ENCODE data around the gene ITGB1BP2.
"Not testable (repeated sequence)": the region's sequence is repeated elsewhere in the genome, so short reads cannot be mapped to it uniquely, and the experiment has no call there.

The ITGB1BP2 gene

DNA sequence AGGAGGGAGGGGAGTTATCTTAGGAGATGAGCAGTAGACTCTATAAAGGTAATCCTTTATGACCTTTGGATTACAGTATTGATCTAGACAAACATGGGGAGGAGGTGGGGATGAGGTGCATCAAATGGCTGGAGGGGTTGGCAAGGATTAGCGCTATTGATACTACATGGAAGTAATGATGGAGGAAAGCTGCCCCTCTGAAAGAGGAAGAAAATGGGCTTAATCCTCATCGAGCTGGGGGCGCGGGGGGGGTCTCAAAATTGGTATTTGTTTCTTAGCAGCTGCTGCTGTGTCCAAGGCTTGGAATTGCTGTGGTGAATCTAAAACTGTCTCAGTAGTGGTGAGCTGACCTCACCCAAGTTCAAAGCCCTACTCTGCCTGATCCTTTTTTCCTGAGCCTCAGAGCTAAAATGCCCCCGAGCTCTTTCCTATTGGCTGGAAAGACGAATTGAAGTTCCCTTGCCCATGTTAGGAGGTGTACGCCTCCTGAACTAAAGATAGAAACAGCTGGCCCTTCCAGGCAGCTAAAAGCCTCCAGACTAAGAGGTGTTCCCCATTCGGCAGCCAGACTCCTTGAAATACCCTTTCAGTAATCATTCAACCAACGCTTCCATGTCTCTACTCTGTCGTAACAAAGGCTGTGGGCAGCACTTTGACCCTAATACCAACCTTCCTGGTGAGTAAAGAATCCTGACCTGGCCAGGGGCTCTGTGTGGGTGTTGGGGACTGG is at the start of gene ITGB1BP2:
Gene ITGB1BP2 (plus strand): TSS at position 556 of the 730 bp plus-strand sequence. CDS start 57 bp downstream, at position 613.
- DNase-seq: no peak

DNA sequence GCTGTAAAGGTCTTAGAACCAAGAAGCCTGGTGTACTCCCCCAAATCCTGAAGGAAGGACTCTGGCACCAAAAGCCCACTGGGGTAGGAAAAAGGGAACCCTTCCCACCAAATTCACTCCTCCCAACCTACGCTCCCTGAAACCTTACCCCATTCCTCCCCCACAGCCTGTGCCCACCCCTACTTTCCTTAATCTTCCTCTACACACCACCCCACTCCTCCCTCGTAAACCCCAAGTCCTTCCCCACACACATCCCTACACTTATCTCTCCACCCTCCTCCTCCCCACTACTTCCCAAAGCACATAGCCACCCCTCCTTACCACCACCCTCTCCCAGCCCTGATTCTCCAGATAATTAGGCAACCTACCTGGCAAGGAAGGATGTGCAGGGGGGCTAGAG is 49.3 kb upstream of the ITGB1BP2 start:
- DNase-seq: no peak

DNA sequence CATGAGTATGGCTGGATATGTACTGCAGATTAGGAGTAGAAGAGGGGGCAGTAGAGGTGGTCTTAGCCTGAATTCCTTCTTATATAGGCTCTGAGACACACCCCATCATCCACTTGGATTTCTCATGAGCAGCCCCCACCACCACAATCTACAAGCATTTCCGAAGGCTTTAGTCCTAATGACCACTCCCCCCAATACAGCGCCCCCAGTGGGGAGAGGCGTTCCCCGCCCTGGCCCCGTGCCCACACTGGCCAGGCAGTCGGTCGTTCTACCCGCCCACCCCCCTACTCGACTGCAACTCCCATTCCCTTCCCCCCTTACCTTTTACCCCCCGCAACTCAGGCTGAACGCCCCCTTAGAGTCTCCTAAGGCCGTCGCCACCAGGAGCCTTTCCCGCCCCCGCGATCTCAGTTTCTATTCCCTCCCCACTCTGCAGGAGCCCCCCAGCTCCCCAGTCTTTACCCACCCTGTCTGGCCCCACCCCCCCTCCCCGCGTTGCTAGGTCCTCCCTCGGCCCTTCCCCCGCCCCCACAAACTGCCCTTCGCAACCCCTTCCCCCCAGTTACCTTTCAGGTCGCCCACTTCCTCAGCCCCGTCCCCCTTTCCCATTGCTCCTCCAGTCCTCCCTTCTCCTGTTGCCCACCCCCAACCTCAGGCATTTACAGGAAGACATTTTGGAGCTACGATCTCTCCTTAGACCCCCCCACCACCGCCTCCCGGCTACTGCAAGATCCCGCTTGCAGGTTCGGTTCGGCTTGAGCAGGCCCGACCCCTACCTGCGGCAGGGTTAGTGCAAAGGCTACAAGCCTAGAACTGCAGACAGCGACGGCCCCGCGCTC is 48.1 kb upstream of the ITGB1BP2 start:
- peak; percentile 43 for DNase-seq

DNA sequence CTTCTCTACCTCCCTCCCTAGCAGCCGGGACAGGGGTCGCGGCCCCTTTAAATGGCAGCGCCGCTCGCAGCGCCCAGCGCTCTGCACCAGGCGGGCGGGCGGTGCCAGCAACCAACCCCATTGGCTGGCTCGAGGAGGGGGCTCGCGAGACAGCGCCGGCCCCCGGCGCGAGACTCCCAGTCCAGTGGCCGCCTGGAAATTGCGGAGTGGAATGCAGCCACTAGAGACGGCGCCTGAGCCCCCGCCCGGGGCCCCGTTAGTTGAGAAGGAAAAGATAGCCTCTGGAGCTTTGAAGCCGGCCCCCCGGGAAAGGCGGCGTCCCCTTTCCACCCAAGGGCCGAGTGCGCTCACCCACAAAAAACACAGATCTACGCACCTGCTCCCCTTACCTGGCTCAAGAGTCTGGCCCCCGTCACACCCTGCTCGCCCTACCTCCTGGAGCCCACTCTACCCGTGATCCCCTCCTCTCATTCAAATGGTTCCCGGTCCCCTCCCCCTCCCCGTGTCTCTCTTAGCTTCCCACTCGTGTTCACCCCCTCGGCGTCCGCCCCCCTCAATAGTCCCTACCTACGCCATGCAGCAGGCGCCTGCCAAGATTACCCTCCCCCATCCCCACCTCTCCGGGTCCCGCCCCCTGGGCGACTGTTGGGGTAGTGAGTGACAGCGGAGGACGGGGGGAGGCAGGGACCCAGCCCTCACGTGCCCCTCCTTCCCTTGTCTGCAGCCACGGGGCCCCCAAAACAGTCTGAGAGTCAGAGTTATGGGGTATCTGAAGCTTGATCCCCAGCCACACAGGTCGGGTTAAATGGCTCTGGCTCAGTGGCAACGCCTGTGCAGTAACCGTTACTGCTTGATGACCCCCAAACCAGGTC is 47.2 kb upstream of the ITGB1BP2 start, which contains the start of gene ZMYM3:
Gene ZMYM3 (minus strand): TSS at position 49 of the 872 bp plus-strand sequence. CDS start 885 bp downstream, outside the sequence.
- peak; percentile 81 for DNase-seq

DNA sequence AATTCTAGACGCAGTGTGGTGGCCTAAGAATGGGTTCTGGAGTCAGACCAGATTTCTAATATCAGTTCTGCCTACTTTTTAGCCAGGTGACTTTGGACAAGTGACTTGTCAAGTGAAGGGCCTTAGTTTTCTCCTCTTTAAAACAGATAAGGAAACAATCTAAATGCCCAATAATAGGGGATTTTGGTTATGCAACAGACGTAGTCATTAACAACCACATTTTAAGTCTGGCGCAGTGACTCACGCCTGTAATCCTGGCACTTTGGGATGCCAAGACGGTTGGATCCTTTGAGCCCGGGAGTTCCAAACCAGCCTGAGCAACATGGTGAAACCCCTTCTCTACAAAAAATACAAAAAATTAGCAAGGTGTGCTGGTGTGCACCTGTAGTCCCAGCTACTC is 45.5 kb upstream of the ITGB1BP2 start:
- no peak for DNase-seq

DNA sequence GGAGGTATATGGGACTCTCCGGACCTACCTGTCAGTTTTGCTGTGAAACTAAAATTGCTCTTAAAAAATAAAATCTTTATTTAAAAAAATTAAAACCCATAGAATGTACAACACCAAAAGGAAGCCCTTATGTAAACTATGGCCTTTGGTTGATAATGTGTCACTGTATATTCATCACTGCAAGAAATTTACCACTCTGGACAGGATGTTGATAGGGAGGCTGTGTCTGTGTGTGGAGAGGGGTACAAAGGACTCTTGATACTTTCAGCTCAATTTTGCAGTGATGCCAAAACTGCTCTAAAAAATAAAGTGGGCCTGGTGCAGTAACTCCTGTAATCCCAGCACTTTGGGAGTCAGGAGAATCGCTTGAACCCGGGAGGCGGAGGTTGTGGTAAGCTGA is 44.7 kb upstream of the ITGB1BP2 start:
- DNase-seq: no peak

DNA sequence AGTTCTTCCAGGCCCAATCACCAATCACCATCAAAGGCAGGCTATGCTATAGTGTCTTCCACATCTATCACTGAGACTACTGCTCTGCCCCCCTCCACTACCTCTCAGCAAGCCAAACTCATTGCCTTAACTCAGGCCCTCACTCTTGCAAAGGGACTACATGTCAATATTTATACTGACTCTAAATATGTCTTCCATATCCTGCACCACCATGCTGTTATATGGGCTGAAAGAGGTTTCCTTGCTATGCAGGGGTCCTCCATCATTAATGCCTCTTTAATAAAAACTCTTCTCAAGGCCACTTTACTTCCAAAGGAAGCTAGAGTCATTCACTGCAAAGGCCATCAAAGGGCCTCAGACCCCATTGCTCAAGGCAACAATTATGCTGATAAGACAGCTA is 32.9 kb upstream of the ITGB1BP2 start:
- not testable (repeated sequence) for DNase-seq

DNA sequence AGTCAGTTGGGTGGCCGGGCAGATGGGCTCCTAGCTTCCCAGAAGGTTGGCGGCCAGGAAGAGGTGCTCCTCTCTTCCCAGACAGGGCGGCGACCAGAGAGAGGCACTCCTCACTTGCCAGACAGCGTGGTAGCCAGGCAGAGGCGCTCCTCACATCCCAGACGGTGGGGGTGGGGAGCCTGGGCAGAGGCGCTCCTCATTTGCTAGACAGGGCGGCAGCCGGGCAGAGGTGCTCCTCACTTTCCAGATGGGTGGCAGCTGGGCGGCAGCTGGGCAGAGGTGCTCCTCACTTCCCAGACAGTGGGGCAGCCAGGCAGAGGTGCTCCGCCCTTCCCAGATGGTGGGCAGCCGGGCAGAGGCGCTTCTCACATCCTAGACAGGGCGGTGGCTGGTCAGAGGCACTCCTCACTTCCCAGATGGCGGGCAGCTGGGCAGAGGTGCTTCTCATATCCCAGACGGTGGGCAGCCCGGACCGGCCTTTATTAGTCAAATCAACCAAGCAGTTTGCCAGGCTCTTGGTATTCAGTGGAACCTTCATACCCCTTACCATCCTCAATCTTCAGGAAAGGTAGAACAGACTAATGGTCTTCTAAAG is 31.7 kb upstream of the ITGB1BP2 start:
- DNase-seq: no peak

DNA sequence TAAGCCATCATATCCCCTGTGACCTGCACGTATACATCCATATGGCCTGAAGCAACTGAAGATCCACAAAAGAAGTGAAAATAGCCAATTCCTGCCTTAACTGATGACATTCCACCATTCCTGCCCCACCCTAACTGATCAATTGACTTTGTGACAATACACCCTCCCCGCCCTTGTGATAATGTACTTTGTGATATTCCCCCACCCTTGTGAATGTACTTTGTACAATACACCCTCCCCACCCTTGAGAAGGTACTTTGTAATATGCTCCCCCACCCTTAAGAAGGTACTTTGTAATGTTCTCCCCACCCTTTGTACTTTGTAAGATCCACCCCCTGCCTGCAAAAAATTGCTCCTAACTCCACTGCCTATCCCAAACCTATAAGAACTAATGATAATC is 29.2 kb upstream of the ITGB1BP2 start:
- not testable (repeated sequence) for DNase-seq

DNA sequence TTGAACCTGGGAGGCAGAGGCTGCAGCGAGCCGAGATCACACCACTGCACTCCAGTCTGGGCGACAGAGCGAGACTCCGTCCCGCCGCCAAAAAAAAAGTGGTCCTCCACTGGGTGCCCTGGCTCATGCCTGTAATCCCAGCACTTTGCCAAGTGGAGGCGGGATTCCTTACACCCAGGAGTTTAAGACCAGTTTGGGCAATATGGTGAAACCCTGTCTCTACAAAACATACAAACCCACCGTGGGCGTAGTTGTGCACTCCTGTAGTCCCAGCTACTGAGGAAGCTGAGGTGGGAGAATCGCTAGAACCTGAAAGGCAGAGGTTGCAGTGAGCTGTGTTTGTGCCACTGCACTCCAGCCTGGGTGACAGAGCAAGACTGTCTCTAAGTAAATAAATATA is 20.2 kb upstream of the ITGB1BP2 start:
- not testable (repeated sequence) for DNase-seq

DNA sequence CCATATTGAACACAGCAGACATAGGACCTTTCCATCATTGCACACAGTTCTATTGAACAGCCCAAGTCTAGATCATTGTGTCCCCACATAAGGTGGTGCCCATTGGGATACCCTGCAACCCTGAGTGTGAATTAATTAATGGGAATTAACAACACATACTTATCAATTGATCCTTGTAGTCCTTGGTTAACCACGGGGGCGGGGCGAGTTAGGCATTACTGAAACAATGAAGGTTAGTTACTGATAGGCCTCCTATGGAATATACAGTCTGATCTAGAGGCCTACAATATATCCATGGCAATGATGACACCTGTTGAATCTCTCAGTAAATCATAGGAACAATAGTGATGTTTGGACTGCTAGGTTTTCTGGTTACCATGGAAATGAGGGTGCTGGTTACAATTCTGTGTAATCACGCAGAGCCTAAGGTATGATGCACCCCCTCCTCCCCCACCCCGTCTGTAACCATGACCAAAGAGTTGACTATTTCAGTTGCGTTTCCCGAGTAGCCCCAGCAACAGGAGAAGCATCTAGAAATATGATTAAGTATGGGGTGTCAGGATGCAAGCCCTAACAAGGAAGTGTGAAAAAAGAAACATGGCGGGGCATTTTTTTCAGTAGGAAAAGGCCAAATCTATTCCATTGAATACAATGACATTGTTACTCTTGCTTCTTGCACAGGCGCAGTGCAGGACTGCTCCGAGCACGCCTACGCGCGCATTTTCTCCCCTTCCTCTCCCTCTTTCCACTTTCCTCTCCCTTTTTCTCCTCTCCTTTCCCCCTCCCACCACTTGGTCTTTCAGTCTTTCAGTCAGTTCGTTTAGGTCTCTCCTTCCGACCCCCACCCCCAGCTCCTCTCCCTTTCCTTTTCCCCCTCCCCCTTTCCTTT is 18.8 kb upstream of the ITGB1BP2 start:
- peak; percentile 64 for DNase-seq

DNA sequence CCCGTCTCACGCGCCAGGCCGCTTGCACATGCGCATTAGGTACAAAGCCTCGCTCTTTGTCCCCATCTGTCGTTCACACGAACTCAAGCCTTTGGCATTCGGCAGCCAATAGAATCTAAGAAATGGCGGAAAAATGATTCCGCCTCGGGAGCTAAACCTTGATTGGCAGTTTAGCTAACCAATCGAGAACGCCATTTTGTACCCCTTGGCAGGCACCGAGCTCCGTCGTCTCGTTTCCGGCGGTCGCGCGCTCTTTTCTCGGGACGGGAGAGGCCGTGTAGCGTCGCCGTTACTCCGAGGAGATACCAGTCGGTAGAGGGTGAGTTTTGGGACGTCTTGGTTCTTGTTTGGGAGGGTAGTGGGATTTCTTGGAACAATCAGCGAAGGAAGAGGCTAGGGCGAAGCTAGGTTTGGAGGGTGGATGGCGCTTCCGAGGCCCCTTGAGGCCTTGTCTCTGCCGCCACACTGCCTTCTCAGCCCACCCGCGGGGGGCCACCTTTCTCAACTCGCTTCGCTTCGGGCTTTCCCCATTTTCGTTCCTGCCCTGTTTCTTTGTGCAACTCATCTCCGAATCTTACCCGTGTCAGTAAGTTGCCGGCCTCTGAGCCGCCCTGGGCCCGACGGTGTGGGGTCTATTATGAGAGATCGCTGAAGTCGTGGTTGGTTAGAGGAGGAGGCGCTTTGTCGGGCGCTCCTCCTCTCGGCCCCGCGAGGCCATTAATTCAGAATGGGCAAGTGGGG is 18.0 kb upstream of the ITGB1BP2 start, which contains the start of gene NONO:
Gene NONO (plus strand): TSS at position 233 of the 741 bp plus-strand sequence. CDS start 7,003 bp downstream, outside the sequence.
- peak; percentile 80 for DNase-seq

DNA sequence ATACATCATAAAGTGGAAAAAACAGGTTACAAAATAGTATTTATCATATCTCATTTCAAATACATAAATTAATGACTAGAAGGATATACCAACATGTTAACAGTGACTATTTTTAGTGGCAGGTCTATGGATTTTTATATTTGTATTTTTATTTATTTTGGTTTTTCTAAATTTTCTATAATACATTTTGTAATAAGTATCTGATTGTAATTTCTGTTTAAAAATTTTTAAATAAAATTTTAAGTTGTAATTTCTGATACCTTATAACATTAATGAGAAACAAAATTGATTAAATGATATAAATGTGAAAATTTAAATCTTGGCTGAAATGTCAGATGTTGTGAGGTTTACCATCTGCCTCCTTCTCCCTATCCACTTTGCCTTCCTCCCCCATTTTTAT is 15.6 kb upstream of the ITGB1BP2 start:
- no peak for DNase-seq

DNA sequence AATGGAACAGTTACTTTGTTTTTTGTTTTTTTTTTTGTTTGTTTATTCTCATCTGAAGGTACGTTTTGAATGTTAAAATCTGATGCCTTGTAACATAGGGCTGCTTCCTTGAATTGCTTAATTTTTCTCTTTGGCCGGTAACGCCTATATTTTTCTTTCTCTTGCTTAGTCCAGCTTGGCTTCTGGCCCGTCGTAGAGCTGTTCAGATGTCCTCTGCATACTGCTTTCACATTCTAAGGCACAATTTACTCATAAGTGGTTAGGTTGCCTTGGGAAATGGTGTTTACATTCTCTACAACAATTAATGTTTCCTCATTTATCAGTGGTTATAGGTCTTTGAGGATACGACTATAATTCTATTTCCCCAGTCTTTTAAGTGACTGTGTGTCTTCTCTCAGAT is 10.2 kb upstream of the ITGB1BP2 start:
- no peak for DNase-seq

DNA sequence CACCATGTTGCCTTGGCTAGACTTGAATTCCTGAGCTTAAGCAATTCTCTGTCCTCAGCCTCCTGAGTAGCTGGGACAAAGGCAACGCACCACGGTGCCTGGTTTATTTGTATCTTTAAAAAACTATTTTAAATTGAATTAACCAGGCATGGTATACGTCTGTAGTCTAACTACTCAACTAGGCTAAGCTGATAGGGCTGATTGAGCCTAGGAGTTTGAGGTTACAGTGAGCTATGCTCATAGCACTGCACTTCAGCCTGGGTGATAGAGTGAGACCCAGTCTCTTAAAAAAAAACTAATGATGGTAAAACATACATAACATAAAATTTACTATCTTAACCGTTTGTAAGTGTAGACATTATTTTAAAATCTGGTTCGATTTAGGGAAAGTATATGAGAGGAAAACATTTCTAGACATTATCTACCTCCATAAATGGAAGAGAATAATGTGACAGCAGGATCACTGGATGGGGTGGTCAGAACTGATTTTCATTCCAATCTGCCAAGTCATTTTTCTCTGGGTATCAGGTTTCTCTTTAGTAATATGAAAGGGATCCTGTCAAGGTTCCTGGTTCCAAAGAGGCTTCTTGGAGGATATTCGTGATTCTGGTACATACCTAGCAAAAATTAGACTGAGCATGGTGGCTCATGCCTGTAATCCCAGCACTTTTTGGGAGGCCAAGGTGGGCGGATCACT is 8.7 kb upstream of the ITGB1BP2 start:
- DNase-seq: no peak

DNA sequence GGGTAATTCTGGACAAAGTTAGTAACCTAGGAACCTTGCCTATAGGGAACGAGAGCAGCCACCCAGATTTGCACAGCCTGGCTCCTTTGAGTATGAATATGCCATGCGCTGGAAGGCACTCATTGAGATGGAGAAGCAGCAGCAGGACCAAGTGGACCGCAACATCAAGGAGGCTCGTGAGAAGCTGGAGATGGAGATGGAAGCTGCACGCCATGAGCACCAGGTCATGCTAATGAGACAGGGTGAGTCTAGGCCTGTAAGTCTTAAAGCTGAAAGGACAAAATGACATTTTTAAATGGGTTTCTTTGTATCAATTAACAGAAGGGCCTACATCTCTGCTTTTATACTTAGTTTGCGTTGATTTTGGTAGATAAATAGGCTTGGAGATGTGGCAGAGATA is 4.7 kb upstream of the ITGB1BP2 start:
- DNase-seq: no peak

DNA sequence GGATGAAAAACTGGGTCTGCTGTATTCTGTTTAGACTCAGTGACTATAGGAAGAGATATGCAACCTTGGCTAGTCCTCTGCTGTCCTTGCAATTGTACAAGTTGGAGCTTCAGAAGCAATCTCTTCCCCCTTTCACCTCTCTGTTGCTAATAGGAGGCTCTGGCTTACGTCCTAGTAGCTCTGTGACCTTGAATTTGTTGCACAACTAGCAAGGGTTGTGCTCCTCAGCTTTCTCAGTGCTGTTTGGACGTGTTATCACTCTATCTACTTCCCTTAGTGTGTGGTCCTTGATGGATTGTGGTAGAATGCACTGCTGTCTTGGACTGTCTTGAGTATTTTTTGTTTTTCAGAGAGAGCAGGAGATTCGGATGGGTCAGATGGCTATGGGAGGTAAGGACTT is 3.4 kb upstream of the ITGB1BP2 start:
- DNase-seq: no peak

DNA sequence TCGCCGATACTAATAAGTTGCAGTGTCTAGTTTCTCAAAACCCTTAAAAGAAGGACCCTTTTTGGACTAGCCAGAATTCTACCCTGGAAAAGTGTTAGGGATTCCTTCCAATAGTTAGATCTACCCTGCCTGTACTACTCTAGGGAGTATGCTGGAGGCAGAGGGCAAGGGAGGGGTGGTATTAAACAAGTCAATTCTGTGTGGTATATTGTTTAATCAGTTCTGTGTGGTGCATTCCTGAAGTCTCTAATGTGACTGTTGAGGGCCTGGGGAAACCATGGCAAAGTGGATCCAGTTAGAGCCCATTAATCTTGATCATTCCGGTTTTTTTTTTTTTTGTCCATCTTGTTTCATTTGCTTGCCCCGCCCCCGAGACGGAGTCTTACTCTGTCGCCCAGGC is 1.5 kb upstream of the ITGB1BP2 start:
- DNase-seq: not testable (repeated sequence)

DNA sequence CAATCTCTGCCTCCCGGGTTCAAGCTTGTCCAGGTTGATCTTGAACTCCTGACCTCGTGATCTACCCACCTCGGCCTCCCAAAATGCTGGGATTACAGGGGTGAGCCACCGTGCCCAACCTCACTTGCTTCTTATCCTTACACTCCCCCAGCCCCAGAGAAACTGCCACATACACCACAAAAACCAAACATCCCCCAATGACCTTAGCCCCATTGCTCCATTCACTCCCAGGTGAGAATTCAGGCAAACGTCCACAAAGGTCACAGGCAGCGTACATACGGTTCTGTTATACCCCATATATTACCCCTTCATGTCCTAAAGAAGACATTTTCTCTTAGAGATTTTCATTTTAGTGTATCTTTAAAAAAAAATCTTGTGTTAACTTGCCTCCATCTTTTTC is 1.1 kb upstream of the ITGB1BP2 start:
- DNase-seq: not testable (repeated sequence)
